SKM-1 (cell line): Measurements from ENCODE around the gene SH3BP1.

Experiments used
- DNase-seq: peaks from one replicate; lab custom pipeline; 2025; ENCODE audit not compliant: unreplicated experiment; lab: John Stamatoyannopoulos, UW

Gene SH3BP1

DNA sequence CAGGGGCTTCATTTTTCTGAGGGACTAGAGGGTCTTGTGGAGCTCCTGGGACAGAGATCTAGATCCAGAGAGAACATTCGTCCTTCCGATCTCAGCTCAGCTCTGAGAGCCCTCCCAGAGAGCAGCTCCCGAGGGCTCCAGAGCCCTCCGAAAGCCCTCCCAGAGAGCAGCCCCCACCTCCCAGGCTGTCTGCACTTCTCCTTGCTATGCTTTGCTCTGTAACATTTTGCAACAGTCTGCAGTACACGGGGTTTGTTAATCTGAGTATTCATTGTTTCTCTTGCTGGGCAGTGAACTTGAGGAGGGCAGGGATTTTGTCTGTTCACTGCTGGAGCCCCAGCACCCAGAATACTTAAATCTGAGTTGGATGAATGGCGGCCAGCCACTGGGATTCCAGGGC is 28.3 kb upstream of the SH3BP1 start:
- DNase-seq = no peak

DNA sequence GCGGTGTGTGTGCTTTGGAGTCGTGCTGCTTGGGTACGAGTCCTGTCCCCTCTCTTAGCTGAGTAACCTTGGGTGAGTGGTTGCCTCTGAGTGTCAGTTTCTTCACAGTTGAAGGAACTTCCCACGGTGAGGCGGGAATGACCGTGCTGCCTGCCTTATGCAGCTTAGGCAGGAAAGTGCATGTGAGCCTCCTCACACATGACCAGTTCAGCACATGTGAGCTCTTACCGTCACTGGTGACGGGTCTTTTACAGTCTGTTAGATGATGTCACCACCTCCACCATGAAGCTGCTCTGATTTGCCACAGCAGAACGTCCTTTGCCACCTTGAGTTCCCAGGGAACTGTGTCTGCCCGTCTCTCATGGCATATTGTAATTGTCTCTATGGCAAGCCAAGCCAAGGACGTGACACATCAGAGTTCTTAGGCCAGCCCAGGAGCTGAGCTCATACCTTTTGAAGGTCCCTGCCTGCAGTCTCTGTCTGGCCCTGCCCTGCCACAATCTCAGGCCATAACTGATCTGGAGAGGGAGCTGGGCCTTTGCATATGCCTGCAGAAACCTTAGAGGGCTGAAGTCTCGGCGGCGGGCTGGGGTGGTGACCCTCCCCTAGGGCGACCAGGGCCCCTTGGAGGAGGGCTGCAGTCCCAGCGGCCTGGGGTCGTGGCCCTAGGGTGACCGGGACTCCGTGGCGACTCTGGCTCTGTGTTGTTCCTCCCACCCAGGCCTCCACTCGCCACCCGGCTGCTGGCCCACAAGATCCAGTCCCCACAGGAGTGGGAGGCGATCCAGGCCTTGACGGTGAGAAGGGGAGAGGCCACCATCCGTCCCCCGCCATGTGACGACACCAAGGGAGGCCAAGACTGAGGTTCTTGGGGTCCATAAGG is 23.0 kb upstream of the SH3BP1 start:
- DNase-seq = no peak

DNA sequence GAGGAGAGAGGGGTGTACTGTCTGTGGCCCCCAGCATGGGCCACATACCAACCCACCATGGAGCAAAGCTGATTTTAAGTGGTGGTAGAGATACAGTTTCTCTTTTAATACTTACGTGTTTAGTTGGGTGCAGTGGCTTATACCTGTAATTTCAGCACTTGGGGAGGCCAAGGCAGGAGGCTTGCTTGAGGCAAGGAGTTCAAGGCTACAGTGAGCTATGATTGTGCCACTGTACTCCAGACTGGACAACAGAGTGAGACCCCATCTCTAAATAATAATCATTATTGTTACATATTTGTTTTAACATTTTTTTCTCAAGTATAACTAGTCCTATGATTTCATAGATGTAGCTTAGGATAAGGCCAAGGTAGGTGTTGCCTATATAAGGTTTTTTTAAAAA is 22.0 kb upstream of the SH3BP1 start:
- DNase-seq = no peak

DNA sequence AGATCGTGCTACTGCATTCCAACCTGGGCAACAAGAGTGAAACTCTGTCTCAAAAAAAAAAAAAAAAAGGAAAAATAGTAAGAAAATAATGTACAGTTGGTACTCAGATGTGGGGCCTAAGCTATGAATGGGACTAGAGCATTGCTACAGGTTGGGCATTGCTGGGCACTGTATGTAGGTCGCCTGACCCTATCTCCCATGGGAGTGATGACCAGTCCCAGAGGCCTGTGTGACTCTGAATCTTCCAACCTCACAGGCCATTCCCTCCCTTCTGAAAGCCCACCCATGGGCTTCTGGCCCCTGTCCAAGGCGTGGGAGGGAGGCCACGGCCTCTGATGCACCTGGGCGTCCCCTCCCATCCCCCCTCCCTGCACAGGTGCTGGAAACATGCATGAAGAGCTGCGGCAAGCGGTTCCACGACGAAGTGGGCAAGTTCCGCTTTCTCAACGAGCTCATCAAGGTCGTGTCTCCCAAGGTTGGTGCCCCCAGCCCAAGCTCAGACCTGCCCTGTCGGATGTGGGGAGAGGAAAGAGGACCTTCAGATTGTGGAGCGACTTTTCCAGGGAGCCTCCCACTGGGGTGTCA is 21.3 kb upstream of the SH3BP1 start:
- DNase-seq = no peak

DNA sequence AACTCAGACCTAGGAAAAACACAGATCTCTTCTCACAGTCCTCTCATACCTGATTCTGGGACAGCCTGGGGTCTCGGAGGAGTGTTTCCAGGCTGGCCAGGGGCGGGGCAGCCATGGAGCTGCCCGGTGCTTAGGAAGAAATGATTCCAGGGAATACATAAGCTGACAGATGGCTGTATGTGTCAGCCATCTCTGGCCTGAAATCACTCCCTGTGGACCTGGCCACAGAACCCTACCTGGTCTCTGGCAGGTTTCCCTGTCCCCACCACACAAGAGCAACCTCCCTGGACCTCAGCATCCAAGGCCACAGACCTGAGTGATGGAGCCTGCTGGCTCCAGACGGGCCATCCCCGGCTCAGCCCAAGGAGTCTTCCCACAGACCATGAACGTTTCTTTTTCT is 20.8 kb upstream of the SH3BP1 start:
- DNase-seq = no peak

- DNase-seq = no peak
Observed at GRCh38 chr22:37619991-37620390, 19.5 kb upstream of the SH3BP1 start.

- no peak for DNase-seq
Observed at GRCh38 chr22:37621352-37621860, 18.1 kb upstream of the SH3BP1 start.

- DNase-seq = peak; percentile 19
Observed at GRCh38 chr22:37623075-37624016, 16.1 kb upstream of the SH3BP1 start.

- DNase-seq = no peak
Observed at GRCh38 chr22:37624017-37624365, 15.5 kb upstream of the SH3BP1 start.

DNA sequence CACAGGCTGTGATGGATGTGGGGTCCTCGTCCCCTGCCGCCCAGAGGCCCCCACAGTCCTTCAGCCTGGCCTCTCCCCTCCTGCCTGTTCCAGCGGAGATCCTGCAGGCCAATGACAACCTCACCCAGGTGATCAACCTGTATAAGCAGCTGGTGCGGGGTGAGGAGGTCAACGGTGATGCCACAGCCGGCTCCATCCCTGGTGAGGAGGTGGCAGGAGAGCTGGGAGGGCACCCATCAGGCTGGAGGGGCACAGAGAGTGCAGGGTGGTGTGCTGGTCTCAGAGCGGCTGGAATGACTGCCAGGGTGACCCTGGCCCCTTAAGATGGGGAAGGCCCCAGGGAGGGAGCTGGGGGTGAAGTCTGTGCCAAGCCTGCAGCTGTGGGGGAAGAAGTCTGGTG is 14.6 kb upstream of the SH3BP1 start:
- DNase-seq = no peak

GRCh38 chr22:37625737-37626136 is 13.7 kb upstream of the SH3BP1 start:
- no peak for DNase-seq

- no peak for DNase-seq
Observed at GRCh38 chr22:37626144-37626543, 13.3 kb upstream of the SH3BP1 start.

- DNase-seq = no peak
Observed at GRCh38 chr22:37626556-37627075, 12.9 kb upstream of the SH3BP1 start.

GRCh38 chr22:37627121-37627520 is 12.3 kb upstream of the SH3BP1 start:
- DNase-seq = no peak

GRCh38 chr22:37627545-37627944 is 11.9 kb upstream of the SH3BP1 start:
- no peak for DNase-seq

GRCh38 chr22:37628830-37629229 is 10.6 kb upstream of the SH3BP1 start:
- DNase-seq = no peak

- DNase-seq = no peak
Observed at GRCh38 chr22:37629928-37630327, 9.5 kb upstream of the SH3BP1 start.

GRCh38 chr22:37630839-37631435 is 8.5 kb upstream of the SH3BP1 start:
- no peak for DNase-seq

- DNase-seq = no peak
Observed at GRCh38 chr22:37631448-37632173, 7.9 kb upstream of the SH3BP1 start.
